ENCODE data around the gene SUSD4.

SUSD4 gene

DNA sequence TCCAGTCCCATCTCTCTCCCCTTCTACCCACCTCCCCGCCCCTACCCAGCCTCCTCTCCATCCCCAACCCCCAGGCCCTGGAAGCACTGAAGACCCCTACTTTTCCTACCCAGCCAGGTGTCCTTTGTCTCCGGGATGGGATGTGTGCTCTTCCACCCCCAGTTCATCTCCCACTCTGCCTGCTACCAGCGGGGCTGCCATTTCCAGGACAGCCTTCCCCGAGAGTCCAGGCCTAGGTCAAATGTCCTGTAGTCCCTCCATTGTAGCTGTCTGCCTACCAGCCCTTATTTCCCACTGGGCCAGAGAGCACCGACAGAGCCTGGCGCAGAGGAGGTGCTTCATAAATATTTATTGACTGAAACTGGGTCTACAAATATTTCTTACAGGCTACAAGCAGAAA, 148.9 kb downstream of the SUSD4 start:
- H3K9ac ChIP-seq (ENCODE audit: low read length): no peak overlapping the region
- H3K4me1 ChIP-seq (ENCODE audit: control insufficient read depth, insufficient read depth, low read length): no peaks in the 10 kb centered on the region
- H3K36me3 ChIP-seq (ENCODE audit: control insufficient read depth, insufficient read depth, low read length): no peaks in the 10 kb centered on the region
- H3K4me3 ChIP-seq (ENCODE audit: low read depth, low read length): no peak overlapping the region
- H3K9me3 ChIP-seq (ENCODE audit: control insufficient read depth, insufficient read depth, low read depth, low read length): peaks cover 19% of the 10 kb centered on the region
- H3K27me3 ChIP-seq (ENCODE audit: control insufficient read depth, insufficient read depth, low read length): no peaks in the 10 kb centered on the region; the same call in 1 of the 2 replicates
- H3K27ac ChIP-seq (ENCODE audit: low read depth, low read length): no peak overlapping the region

DNA sequence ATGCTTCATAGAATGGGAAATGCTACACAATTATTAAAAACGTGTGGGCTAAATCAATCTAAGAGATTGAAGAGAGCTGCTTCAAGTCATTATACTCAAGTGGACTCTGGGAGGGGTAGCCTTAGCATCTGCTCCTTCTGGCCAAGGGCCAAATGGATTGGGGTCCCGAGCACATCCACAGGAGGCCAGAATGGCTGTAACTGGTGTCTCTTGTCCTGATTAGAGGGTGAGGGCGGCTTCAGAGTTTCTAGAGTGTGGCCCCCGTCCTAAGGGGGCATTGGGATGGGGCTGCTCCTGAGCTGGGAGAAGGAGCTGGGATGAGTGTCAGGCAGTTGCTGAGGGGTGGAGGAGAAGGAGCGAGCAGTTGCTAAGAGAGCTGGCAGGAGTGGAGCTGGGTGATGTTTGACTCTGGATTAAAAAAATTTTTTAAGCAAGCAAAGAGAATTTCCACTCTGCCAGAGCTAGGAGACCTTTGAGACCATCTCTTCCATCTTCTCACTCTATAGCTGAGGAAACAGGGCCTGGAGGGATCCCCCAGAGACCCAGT, 149.6 kb downstream of the SUSD4 start:
- Histone ChIP-seq H3K9me3 (ENCODE audit: control insufficient read depth, insufficient read depth, low read depth, low read length) (peaks cover 13% of the 10 kb centered on the region), H3K4me3 (ENCODE audit: low read depth, low read length) (no peak overlapping the region), H3K36me3 (ENCODE audit: control insufficient read depth, insufficient read depth, low read length) (no peaks in the 10 kb centered on the region), H3K27ac (ENCODE audit: low read depth, low read length) (no peak overlapping the region), H3K27me3 (ENCODE audit: control insufficient read depth, insufficient read depth, low read length) (no peaks in the 10 kb centered on the region; the same call in 1 of the 2 replicates), H3K9ac (ENCODE audit: low read length) (no peak overlapping the region), H3K4me1 (ENCODE audit: control insufficient read depth, insufficient read depth, low read length) (no peaks in the 10 kb centered on the region)

DNA sequence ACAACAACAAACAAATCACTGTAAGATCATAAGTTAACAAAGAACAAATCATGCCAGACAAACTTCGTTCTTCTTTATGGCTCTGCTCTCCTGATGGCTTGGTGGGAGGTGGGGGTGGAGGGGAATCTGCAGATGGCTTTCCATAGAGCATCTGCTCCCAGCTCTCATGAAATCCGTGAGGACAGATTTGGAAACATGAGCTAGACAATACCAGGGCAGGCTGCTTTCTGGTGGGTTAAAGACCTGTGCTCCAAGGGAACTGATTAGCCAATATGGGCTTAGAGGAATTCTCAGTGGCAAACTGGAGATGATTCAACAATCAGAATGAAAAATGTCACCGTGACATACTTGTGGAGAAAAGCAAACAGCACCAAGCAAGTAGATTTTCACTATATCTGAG, 151.5 kb downstream of the SUSD4 start:
- Histone ChIP-seq H3K36me3 (ENCODE audit: control insufficient read depth, insufficient read depth, low read length) (no peaks in the 10 kb centered on the region), H3K27me3 (ENCODE audit: control insufficient read depth, insufficient read depth, low read length) (no peaks in the 10 kb centered on the region; the same call in 1 of the 2 replicates), H3K27ac (ENCODE audit: low read depth, low read length) (no peak overlapping the region), H3K9me3 (ENCODE audit: control insufficient read depth, insufficient read depth, low read depth, low read length) (no peaks in the 10 kb centered on the region), H3K9ac (ENCODE audit: low read length) (no peak overlapping the region), H3K4me3 (ENCODE audit: low read depth, low read length) (no peak overlapping the region), H3K4me1 (ENCODE audit: control insufficient read depth, insufficient read depth, low read length) (0 out of 2 replicates have a peak, but pooled peaks cover 3% of the 10 kb centered on the region)

DNA sequence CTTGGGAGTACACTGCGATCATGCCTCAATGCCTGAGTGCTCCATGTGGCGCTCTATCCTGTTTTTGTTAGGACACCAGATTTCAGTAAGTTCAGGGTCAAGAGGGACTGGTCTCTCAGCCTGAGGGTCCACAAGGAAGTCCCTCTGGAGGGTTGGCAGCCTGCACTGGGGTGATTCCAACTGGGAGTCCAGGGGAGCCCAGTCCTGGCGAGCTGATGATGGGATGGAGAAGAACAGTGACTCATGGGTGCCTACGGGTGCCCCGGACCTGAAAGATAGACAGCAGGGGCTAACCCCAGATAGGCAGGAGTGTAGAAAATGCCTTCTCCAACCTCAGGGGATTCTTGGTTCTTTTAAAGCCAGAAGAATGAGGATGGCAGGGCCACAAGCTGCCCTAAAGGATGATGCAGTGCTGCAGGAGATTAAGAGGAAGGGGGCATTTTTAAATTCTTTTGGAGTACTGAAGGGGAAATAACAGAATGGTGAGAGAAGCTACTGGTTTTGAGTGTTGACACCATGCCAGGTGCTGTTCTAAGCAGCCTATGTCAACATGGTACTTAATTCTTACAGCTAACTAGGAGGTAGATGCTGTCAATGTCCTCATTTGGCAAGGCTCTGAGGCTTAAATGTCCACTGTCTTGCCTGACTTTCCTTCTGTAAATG, 152.5 kb downstream of the SUSD4 start:
- Histone ChIP-seq H3K9me3 (ENCODE audit: control insufficient read depth, insufficient read depth, low read depth, low read length) (no peaks in the 10 kb centered on the region), H3K27me3 (ENCODE audit: control insufficient read depth, insufficient read depth, low read length) (no peaks in the 10 kb centered on the region; the same call in 1 of the 2 replicates), H3K4me3 (ENCODE audit: low read depth, low read length) (no peak overlapping the region), H3K36me3 (ENCODE audit: control insufficient read depth, insufficient read depth, low read length) (no peaks in the 10 kb centered on the region), H3K27ac (ENCODE audit: low read depth, low read length) (no peak overlapping the region), H3K4me1 (ENCODE audit: control insufficient read depth, insufficient read depth, low read length) (0 out of 2 replicates have a peak, but pooled peaks cover 3% of the 10 kb centered on the region), H3K9ac (ENCODE audit: low read length) (no peak overlapping the region)

DNA sequence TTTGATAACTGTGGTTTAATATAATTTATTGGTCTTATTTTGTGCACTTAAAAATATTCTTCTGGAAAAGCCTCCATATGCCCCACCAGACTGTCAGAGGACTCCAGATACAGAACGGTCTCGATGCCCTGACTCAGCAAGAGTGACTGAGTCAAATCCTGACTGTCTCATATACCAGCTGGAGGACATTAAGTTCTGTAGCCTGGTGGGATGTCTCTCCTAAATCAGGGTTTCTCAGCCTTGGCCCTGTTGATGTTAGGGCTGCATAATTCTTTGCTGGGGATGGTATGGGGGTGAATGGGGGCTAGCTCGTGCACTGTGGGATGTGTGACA, 153.2 kb downstream of the SUSD4 start:
- Histone ChIP-seq H3K27ac (ENCODE audit: low read depth, low read length) (no peak overlapping the region), H3K9me3 (ENCODE audit: control insufficient read depth, insufficient read depth, low read depth, low read length) (no peaks in the 10 kb centered on the region), H3K36me3 (ENCODE audit: control insufficient read depth, insufficient read depth, low read length) (no peaks in the 10 kb centered on the region), H3K4me1 (ENCODE audit: control insufficient read depth, insufficient read depth, low read length) (0 out of 2 replicates have a peak, but pooled peaks cover 3% of the 10 kb centered on the region), H3K4me3 (ENCODE audit: low read depth, low read length) (no peak overlapping the region), H3K27me3 (ENCODE audit: control insufficient read depth, insufficient read depth, low read length) (no peaks in the 10 kb centered on the region; the same call in 1 of the 2 replicates), H3K9ac (ENCODE audit: low read length) (no peak overlapping the region)

DNA sequence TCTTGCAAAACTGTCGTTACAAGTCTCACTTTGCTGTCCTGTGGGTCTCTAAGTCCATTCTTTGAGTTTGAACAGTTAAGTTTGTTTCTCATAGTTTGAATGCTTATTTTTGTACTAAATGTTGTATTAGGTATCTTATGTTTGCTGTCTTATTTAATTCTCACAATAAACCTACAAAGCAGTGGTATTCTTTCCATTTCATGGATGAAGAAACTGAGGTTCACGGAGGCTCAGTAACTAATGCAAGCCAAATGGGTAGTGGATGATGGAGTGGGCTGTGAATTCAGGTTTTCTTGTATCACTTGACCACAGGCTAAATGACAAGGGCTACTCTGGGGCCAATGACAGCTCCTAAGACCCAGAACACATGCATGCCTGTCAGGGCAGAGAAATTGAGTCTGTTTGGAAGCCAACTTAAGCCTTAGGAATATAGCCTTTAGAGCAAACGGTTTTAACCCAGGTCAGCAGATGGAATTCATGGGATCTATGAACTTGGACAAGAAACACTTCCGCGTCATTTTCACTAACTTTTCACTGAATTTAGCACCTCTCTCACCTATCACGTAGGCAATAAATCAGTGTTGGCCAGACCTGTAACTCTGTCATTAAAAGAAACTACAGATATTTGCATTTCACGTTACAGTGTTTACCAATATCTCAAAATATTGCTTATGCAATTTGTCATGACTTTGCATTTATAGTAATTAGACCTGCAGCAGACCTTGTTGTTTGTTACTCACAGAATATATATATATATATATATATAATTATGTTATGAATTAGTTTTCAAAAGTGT, 153.8 kb downstream of the SUSD4 start:
- Histone ChIP-seq H3K4me3 (ENCODE audit: low read depth, low read length) (no peak overlapping the region), H3K9me3 (ENCODE audit: control insufficient read depth, insufficient read depth, low read depth, low read length) (no peaks in the 10 kb centered on the region), H3K36me3 (ENCODE audit: control insufficient read depth, insufficient read depth, low read length) (no peaks in the 10 kb centered on the region), H3K4me1 (ENCODE audit: control insufficient read depth, insufficient read depth, low read length) (0 out of 2 replicates have a peak, but pooled peaks cover 3% of the 10 kb centered on the region), H3K27ac (ENCODE audit: low read depth, low read length) (no peak overlapping the region), H3K27me3 (ENCODE audit: control insufficient read depth, insufficient read depth, low read length) (no peaks in the 10 kb centered on the region), H3K9ac (ENCODE audit: low read length) (no peak overlapping the region)

DNA sequence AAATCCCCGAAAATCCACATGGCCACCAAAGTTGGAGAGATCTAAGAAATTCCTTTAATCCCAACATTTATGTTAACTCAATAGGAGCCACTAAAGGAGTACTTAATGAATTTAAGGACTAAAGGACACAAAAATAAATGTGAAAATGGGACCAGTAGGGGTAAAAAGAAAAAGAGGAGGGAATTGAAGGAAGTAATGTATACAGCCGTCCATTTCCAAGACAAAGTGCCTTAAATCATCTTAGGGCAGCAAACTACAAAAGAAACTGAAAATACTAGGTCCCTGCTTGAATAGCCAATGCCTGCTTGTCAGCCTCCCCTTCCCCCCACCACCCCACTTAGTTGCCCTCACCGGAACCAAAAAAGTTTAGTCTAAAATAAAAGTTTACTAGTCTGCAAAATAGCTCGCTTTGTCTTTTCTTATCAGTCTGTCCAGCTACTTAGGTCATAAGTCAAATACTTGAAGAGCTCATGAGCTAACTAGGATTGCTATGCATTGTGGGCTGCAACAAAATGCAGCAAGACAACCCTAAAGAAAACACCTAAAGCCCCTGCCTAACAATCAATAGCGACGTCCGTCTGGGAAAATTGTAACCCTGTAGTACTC, 154.6 kb downstream of the SUSD4 start:
- Histone ChIP-seq H3K36me3 (ENCODE audit: control insufficient read depth, insufficient read depth, low read length) (no peaks in the 10 kb centered on the region), H3K9me3 (ENCODE audit: control insufficient read depth, insufficient read depth, low read depth, low read length) (no peaks in the 10 kb centered on the region), H3K27ac (ENCODE audit: low read depth, low read length) (no peak overlapping the region), H3K27me3 (ENCODE audit: control insufficient read depth, insufficient read depth, low read length) (no peaks in the 10 kb centered on the region), H3K4me3 (ENCODE audit: low read depth, low read length) (no peak overlapping the region), H3K9ac (ENCODE audit: low read length) (no peak overlapping the region), H3K4me1 (ENCODE audit: control insufficient read depth, insufficient read depth, low read length) (0 out of 2 replicates have a peak, but pooled peaks cover 3% of the 10 kb centered on the region)

DNA sequence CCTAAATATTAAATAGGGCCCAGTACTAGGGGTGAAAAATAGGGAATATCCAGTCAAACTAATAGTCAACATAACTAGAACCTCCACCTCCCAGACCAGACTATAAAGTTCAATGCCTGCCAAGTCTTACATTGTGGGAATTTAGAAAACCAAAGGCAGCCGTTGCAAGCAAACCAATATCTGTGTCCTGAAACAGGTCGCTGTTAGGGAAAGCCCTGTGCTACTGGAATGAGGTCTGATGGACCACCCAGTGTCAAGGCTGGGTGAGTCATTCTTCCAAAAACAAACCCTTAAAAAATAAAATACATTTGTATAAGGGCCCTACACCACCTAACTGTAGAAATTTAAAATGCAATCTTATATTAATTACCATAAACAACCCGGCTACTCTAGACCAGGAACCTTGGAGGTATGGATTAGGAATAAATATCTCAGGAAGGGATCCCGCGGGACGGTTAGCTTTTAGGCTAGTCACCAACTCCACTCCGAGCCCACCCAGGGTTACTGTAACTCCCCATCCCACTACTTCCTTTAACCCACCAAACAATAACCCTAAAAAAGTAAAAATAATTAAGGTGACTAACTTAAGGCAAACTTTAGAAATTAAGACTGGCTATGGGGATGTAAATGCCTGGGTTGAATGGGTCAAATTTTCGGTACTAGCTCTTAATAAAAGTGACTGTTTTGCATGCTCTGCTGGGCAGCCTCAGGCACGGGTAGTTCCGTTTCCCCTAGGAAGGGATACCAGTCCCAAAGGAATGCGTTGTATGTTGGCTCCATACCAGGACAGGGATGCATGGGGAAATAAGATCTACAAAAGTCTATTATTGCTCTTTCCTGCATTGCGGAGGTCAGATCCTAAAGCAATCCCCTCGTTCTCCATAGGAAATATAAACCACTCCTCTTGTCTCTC, 155.6 kb downstream of the SUSD4 start:
- H3K27ac ChIP-seq (ENCODE audit: low read depth, low read length): no peak overlapping the region

DNA sequence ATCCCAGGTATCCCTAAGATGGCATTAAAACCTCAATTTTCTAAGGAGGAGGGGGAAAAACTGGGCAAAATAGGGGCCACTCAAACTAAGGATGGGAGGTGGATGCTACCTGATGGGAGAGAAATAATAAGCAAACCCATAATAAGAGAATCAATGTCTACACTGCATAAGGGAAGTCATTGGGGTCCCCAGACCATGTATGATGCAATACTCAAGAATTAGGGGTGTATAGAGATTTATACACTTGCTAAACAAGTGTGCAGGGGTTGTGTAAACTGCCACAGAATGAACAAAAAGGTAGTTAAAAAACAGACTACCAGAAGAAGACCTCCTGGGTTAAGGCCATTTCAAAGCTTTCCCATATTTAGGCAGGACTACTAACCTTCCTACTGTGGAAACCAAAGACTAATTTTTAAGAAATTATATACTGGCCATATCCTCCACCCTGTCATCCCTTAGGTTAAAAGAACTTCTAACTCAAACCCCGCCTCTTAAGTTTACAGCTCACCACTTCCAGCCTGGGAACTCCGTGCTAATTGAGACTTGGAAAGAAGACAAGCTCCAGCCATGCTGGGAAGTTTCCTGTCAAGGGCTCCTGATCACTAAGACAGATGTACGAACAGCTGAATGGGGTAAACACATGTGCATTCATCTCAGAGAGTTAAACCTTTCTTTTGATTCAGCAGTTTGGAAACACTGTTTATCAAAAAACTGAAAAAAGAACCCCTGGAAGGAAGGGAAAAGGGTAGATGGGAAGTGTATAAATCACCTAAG, 156.5 kb downstream of the SUSD4 start:
- Histone ChIP-seq H3K4me1 (ENCODE audit: control insufficient read depth, insufficient read depth, low read length) (0 out of 2 replicates have a peak, but pooled peaks cover 3% of the 10 kb centered on the region), H3K27me3 (ENCODE audit: control insufficient read depth, insufficient read depth, low read length) (no peaks in the 10 kb centered on the region), H3K9ac (ENCODE audit: low read length) (no peak overlapping the region), H3K4me3 (ENCODE audit: low read depth, low read length) (no peak overlapping the region), H3K27ac (ENCODE audit: low read depth, low read length) (no peak overlapping the region), H3K9me3 (ENCODE audit: control insufficient read depth, insufficient read depth, low read depth, low read length) (no peaks in the 10 kb centered on the region), H3K36me3 (ENCODE audit: control insufficient read depth, insufficient read depth, low read length) (no peaks in the 10 kb centered on the region)

More for the DNA sequence above, 155.6 kb downstream of the SUSD4 start:
- H3K27me3 ChIP-seq (ENCODE audit: control insufficient read depth, insufficient read depth, low read length): no peaks in the 10 kb centered on the region
- 0 out of 2 replicates have a peak, but pooled peaks cover 3% of the 10 kb centered on the region for H3K4me1 ChIP-seq (ENCODE audit: control insufficient read depth, insufficient read depth, low read length)
- H3K36me3 ChIP-seq (ENCODE audit: control insufficient read depth, insufficient read depth, low read length): no peaks in the 10 kb centered on the region
- no peaks in the 10 kb centered on the region for H3K9me3 ChIP-seq (ENCODE audit: control insufficient read depth, insufficient read depth, low read depth, low read length)
- H3K9ac ChIP-seq (ENCODE audit: low read length): no peak overlapping the region
- no peak overlapping the region for H3K4me3 ChIP-seq (ENCODE audit: low read depth, low read length)

DNA sequence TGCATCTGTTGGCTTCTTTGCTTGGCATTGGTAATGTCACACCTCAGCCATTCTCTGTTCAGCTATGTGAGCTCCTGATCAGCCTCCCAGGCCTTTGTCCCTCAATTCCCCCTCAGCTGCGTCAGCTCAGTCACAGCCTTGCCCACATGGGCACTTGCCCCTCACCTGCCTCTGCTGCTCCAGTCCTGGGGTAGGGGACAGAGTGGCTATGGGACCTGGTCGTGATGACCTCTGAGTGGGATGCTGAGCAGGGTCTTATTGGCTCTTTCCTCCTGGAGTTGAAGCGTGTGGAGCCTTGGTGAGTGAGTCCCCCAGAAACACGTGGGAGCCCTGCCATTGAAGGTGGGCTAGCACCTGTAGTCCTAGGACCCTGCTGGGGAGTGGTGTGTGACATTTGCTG, 159.6 kb downstream of the SUSD4 start:
- H3K27ac ChIP-seq (ENCODE audit: low read depth, low read length): no peak overlapping the region
- no peaks in the 10 kb centered on the region for H3K9me3 ChIP-seq (ENCODE audit: control insufficient read depth, insufficient read depth, low read depth, low read length)
- no peak overlapping the region for H3K9ac ChIP-seq (ENCODE audit: low read length)
- 0 out of 2 replicates have a peak, but pooled peaks cover 3% of the 10 kb centered on the region for H3K4me1 ChIP-seq (ENCODE audit: control insufficient read depth, insufficient read depth, low read length)
- H3K27me3 ChIP-seq (ENCODE audit: control insufficient read depth, insufficient read depth, low read length): no peaks in the 10 kb centered on the region
- no peak overlapping the region for H3K4me3 ChIP-seq (ENCODE audit: low read depth, low read length)
- no peaks in the 10 kb centered on the region for H3K36me3 ChIP-seq (ENCODE audit: control insufficient read depth, insufficient read depth, low read length)

Measured in HUES6 (cell line).